GM21515 (cell line): ENCODE measurements around the gene PGAP1.
"Not testable (repeated sequence)": the region's sequence is repeated elsewhere in the genome, so short reads cannot be mapped to it uniquely, and the experiment has no call there.

Experiments
- ATAC-seq: cut with Tn5 transposase; IDR thresholded peaks from one replicate; pipeline ENCODE4 v1.9.1; 2021; ENCODE audit not compliant: unreplicated experiment

The PGAP1 gene

GRCh38 chr2:196952936-196953335, 26.4 kb upstream of the PGAP1 start:
- no peak for ATAC-seq

GRCh38 chr2:196951973-196952372, 25.5 kb upstream of the PGAP1 start:
- ATAC-seq, result no peak

- no peak for ATAC-seq
Observed at GRCh38 chr2:196949116-196949515, 22.6 kb upstream of the PGAP1 start.

- peak; percentile 95 for ATAC-seq
Observed at GRCh38 chr2:196944570-196944969, 18.1 kb upstream of the PGAP1 start.

- no peak for ATAC-seq
Observed at GRCh38 chr2:196941398-196942078, 15.0 kb upstream of the PGAP1 start.

- ATAC-seq, result no peak
Observed at GRCh38 chr2:196939371-196939770, 12.9 kb upstream of the PGAP1 start.

GRCh38 chr2:196935432-196935831, 8.9 kb upstream of the PGAP1 start:
- no peak for ATAC-seq

- ATAC-seq, result no peak
Observed at GRCh38 chr2:196934672-196935071, 8.2 kb upstream of the PGAP1 start.

- no peak for ATAC-seq
Observed at GRCh38 chr2:196931555-196931954, 5.0 kb upstream of the PGAP1 start.

- ATAC-seq, result no peak
Observed at GRCh38 chr2:196927376-196928225, 1.1 kb upstream of the PGAP1 start.

- ATAC-seq, result peak; percentile 36
Observed at GRCh38 chr2:196925768-196926561, 542 bp downstream of the PGAP1 start.

- ATAC-seq, result no peak
Observed at GRCh38 chr2:196925051-196925767, 1.3 kb downstream of the PGAP1 start.

- ATAC-seq, result no peak
Observed at GRCh38 chr2:196924051-196924450, 2.5 kb downstream of the PGAP1 start.

GRCh38 chr2:196918927-196919326, 7.6 kb downstream of the PGAP1 start:
- ATAC-seq, result no peak

- no peak for ATAC-seq
Observed at GRCh38 chr2:196917802-196918201, 8.7 kb downstream of the PGAP1 start.

- ATAC-seq, result peak; percentile 22
Observed at GRCh38 chr2:196915507-196916189, 10.9 kb downstream of the PGAP1 start.

- peak; percentile 98 for ATAC-seq
Observed at GRCh38 chr2:196914867-196915460, 11.5 kb downstream of the PGAP1 start.

GRCh38 chr2:196913691-196914090, 12.8 kb downstream of the PGAP1 start:
- ATAC-seq, result no peak

GRCh38 chr2:196905365-196905764, 21.1 kb downstream of the PGAP1 start:
- not testable (repeated sequence) for ATAC-seq

- ATAC-seq, result no peak
Observed at GRCh38 chr2:196902828-196903227, 23.7 kb downstream of the PGAP1 start.
